Gastroesophageal sphincter (tissue), 4 donors: Measurements from ENCODE around the gene FBXO36. TPM values are rescaled to one million over a fixed set of nuclear protein-coding genes. Genes with fewer than 3 reads are reported as not detected.
A peak's percentile ranks its signal among the peaks of the same experiment; 100 is the strongest.

Experiments
- ATAC-seq: fragments of 150-250 bp; one replicate; pipeline ENCODE4 v1.9.1; 2016; ENCODE audit warnings: mild to moderate bottlenecking, moderate library complexity
- H3K27ac ChIP-seq, 4 donors: fragments of 200-600 bp; sonication (generic) in 3 of 4; 1 replicate in 3 of 4; 2 replicates in 1 of 4; pipeline ENCODE4 v1.5.1; 2016 to 2019
- H3K27me3 ChIP-seq: fragments of 200-600 bp; sonication (generic); one replicate; pipeline ENCODE4 v1.5.1; 2019
- H3K36me3 ChIP-seq, 2 donors: fragments of 200-600 bp; sonication (generic); one replicate each; pipeline ENCODE4 v1.5.1; 2019; ENCODE audit warnings: control low read depth in 1 of 2
- H3K4me1 ChIP-seq, 3 donors: fragments of 200-600 bp; sonication (generic); 1 replicate in 2 of 3; 2 replicates in 1 of 3; pipeline ENCODE4 v1.5.1; 2016 to 2019; ENCODE audit warnings: control low read depth in 2 of 3
- H3K4me3 ChIP-seq, 2 donors: fragments of 200-600 bp; sonication (generic); one replicate each; pipeline ENCODE4 v1.5.1; 2019; ENCODE audit warnings: mild to moderate bottlenecking in 1 of 2, moderate library complexity in 1 of 2
- H3K9me3 ChIP-seq, 3 donors: fragments of 200-600 bp; sonication (generic); one replicate each; pipeline ENCODE4 v1.5.1; 2017 to 2019; ENCODE audit warnings: control low read depth in 2 of 3
- CTCF ChIP-seq, 4 experiments: fragments of 200-600 bp in 2 of 4; fragments of 450-650 bp in 2 of 4; sonication (generic) in 1 of 4; IDR thresholded peaks; one replicate each; pipeline ENCODE4 v1.5.1; 2017 to 2019; ENCODE audit warnings: antibody characterized with exemption in 4 of 4, mild to moderate bottlenecking in 2 of 4, moderate library complexity in 2 of 4
- EP300 ChIP-seq: sonication (generic); formaldehyde crosslinking; IDR thresholded peaks from one replicate; pipeline ENCODE4 v1.6.1; 2017; ENCODE audit warnings: antibody characterized with exemption, mild to moderate bottlenecking
- POLR2A ChIP-seq, 2 donors: fragments of 450-650 bp; IDR thresholded peaks; one replicate each; pipeline ENCODE4 v1.6.1; 2017; ENCODE audit warnings: antibody characterized with exemption in 2 of 2, mild to moderate bottlenecking in 2 of 2, moderate library complexity in 1 of 2
- POLR2AphosphoS5 ChIP-seq: sonication (generic); formaldehyde crosslinking; IDR thresholded peaks from one replicate; pipeline ENCODE4 v1.6.1; 2017; ENCODE audit warnings: antibody characterized with exemption
- WGBS, 2 donors: methylation state at CpG; one replicate each; pipeline ENCODE4 v1.1.5; 2018; ENCODE audit warnings: low coverage in 1 of 2; 5-methylcytosine and 5-hydroxymethylcytosine counted together
- total RNA-seq, 4 donors: library from RNA; depleted of rRNA; stranded (reverse); fragments of >200 nt; gene quantifications; one replicate each; pipeline ENCODE4 v1.1.0, GENCODE V29; 2016

The FBXO36 gene, protein sequence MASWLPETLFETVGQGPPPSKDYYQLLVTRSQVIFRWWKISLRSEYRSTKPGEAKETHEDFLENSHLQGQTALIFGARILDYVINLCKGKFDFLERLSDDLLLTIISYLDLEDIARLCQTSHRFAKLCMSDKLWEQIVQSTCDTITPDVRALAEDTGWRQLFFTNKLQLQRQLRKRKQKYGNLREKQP
- 1 to 10 TPM; 2.2 to 3.6 (median 3.4) TPM for total RNA-seq

GRCh38 chr2:229922449-229923386, at the start of gene FBXO36:
TSS of gene FBXO36 (plus strand) at chr2:229922503. CDS start at chr2:229922514, 11 bp downstream.
- peak within 1 kb of the TSS; percentile 70 to 96 for H3K4me3 ChIP-seq
- 1 to 5% methylated on average over 11 to 16 of the region's 61 CpGs for WGBS, 2 donors
- ATAC-seq: peak; percentile 78

GRCh38 chr2:229873123-229873581, 49.2 kb upstream of the FBXO36 start:
- no peak for TF ChIP-seq EP300
- TF ChIP-seq POLR2AphosphoS5: no peak
- TF ChIP-seq POLR2A (IDR thresholded peaks at IDR 0.05): no peak
- no peak for TF ChIP-seq CTCF (IDR thresholded peaks at IDR 0.05)
- Histone ChIP-seq H3K36me3 (peaks cover 0 to 27% of the 10 kb centered on the region in 2 donors), H3K27me3 (no peaks in the 10 kb centered on the region), H3K9me3 (no peaks in the 10 kb centered on the region), H3K27ac (no peak overlapping the region), H3K4me3 (no peak overlapping the region), H3K4me1 (peaks cover 3 to 25% (median 4%) of the 10 kb centered on the region in 3 donors)
- ATAC-seq: no peak
- 22 to 33% methylated on average over 1 of the region's 1 CpG for WGBS, 2 donors

More at GRCh38 chr2:229922449-229923386, at the start of gene FBXO36:
- H3K36me3 ChIP-seq: peaks cover 0 to 4% of the 10 kb centered on the region in 2 donors
- H3K27ac ChIP-seq: peak within 1 kb of the TSS; percentile 94 to 100 (median 98)
- peaks cover 0 to 49% (median 9%) of the 10 kb centered on the region in 3 donors for H3K4me1 ChIP-seq
- H3K27me3 ChIP-seq: no peaks in the 10 kb centered on the region
- H3K9me3 ChIP-seq: no peaks in the 10 kb centered on the region
- TF ChIP-seq POLR2A (IDR thresholded peaks at IDR 0.05) (no peak), CTCF (IDR thresholded peaks at IDR 0.05) (no peak), POLR2AphosphoS5 (no peak), EP300 (no peak)

DNA sequence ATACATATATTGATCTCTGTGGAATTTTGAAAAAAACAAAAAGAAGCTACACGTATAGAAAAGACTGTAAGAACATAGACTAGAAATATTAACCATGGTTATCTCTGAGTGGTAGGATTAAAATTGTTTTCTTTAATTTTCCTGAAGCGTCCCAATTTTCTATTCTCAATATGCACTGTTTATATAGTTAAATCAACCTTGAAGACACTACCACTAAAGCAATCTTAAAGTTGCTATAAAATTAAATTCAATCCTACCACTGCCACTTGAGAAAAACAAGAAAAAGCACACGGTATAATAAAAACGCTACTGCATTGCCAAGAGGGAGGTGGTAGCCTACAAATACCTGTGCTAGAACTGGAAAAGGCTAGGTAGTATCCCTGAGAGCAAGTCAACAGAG, 47.7 kb upstream of the FBXO36 start:
- H3K27ac ChIP-seq: no peak overlapping the region
- no peak for ATAC-seq
- H3K27me3 ChIP-seq: no peaks in the 10 kb centered on the region
- 70 to 85% methylated on average over 3 to 4 of the region's 4 CpGs for WGBS, 2 donors
- TF ChIP-seq POLR2A (IDR thresholded peaks at IDR 0.05) (no peak), EP300 (no peak), POLR2AphosphoS5 (no peak), CTCF (IDR thresholded peaks at IDR 0.05) (no peak)
- H3K9me3 ChIP-seq: no peaks in the 10 kb centered on the region
- H3K4me3 ChIP-seq: no peak overlapping the region
- peaks cover 3 to 25% (median 4%) of the 10 kb centered on the region in 3 donors for H3K4me1 ChIP-seq
- H3K36me3 ChIP-seq: peaks cover 0 to 40% of the 10 kb centered on the region in 2 donors

- 68 to 74% methylated on average over 2 of the region's 2 CpGs for WGBS, 2 donors
- no peaks in the 10 kb centered on the region for H3K27me3 ChIP-seq
- H3K36me3 ChIP-seq: peaks cover 0 to 49% of the 10 kb centered on the region in 2 donors
- TF ChIP-seq POLR2AphosphoS5: no peak
- TF ChIP-seq EP300: no peak
- TF ChIP-seq CTCF (IDR thresholded peaks at IDR 0.05): no peak
- TF ChIP-seq POLR2A (IDR thresholded peaks at IDR 0.05): no peak
- H3K4me3 ChIP-seq: no peak overlapping the region
- ATAC-seq: no peak
- H3K27ac ChIP-seq: no peak overlapping the region
- H3K4me1 ChIP-seq: peaks cover 3 to 27% (median 4%) of the 10 kb centered on the region in 3 donors
- H3K9me3 ChIP-seq: no peaks in the 10 kb centered on the region
Observed at GRCh38 chr2:229875549-229875948, 46.8 kb upstream of the FBXO36 start.
